DLD1 (cell line): ENCODE measurements around the gene POLD3.

Experiments used
- in situ Hi-C: cut with HindIII; loops from 2 replicates; pipeline ENCODE4 v1.10.0; 2017; ENCODE audit warnings: low sequenced_read_pairs

POLD3 gene

DNA sequence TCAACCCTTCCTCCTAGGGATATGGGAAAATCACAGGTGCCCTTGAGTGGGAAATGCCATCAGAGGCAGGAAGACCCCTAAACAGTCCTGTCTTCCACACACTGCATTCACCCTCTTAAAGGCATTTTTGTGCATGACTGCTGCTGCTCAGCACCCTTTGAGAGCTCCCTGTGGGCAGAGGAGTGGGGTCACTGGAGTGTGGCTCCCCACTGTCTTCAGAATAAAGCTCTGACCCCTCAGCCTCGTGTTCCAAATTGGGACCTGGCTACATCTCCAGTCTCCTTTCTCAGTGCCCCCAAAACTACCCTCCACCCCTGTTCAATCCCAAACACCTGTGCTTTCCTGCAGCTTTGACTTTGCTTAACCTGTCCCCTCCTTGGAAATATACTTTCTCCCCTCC lies 92.3 kb downstream of the POLD3 start:
- in situ Hi-C loops, result no loop called here

DNA sequence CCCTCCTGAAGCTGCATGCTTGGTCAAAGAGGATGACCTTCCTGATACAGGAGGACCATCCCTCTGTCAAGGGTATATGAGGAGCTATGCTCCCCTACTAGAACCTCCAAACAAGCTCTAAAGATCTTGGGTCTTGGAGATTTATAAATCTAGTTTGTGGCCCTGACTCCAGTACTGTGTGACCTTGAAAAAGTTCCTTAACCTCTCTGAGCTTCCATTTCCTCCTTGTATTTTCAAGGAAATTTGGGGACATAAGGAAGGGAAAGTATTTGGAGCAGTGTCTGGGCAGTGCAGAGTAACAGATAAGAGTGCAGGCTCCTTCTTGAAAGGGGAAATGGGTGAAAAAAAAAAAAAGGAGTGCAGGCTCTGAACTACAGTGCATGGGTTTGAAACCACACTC lies 93.0 kb downstream of the POLD3 start:
- in situ Hi-C loops, result no loop called here

DNA sequence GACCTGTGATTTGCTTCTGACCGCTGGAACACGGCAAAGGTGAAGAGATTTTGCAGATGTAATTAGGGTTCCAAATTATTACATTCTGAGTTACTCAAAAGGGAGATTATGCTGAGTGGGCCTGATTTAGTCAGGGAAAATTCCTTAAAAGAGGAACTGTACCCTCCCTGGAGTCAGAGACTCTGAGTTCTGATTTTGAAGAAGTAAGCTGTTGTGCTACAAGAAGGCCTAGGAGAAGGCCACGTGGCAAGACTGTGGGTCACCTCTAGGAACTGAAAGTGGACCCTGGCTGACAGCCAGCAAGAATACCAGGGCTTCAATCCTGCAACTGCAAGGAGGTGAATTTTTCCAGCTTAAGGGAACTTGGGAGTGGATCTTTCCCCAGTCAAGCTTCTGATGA lies 93.5 kb downstream of the POLD3 start:
- in situ Hi-C loops, result no loop called here

DNA sequence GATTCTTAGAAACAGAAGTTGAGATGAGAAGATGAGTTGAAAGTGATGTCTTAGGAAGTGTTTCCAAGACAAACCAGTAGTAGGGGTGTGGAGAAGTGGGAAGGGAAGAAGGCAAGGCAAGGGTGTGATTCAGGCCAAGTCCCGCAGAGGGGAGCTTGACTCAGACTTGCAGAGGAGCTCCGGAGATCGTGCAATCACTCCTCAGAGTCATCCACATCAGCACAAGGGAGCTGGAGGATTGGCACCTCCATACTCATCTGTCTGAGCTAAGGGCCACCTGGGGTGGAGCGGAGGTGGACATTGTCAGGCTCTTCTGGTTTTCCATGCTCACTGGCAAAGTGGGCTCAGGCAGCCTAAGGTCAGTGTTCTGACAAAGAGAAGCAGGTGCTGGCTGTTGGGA lies 94.4 kb downstream of the POLD3 start:
- in situ Hi-C loops, result no loop called here

DNA sequence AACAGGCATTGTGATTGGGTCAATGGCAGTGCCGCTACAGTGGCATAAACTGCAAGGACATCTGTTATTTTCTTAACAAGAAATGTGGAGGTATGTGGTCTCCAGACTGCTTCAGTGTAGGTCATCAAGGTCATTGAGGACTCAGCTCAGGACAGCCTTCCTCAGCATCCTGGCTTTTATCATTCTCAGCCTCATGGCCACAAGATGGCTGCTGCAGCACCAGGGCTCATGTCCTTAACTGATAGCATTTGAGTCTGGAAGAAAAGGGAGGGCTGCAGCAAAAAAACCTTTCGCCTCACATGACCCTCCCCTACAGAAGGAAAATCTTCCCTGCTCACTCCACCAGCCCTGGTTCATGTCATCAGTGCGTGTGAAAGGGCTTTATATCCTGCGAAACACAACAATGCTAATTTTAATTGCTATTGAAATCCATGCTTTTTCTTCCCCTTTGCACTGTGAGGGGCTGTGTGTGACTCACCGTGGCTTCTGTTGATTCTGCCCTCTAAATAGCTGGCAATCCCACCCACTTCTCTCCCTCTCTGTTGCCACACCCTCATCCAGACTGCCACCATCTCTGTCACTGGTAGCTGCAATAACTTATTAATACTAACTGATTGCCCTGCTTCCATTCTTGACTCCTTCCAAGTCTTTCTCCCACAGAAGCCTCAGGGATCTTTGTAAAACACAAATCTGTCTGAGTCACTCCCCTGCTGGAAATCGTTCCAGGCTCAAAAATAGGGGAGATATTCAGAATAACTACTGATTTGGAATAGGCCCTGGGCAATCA lies 95.0 kb downstream of the POLD3 start:
- in situ Hi-C loops, result no loop called here

DNA sequence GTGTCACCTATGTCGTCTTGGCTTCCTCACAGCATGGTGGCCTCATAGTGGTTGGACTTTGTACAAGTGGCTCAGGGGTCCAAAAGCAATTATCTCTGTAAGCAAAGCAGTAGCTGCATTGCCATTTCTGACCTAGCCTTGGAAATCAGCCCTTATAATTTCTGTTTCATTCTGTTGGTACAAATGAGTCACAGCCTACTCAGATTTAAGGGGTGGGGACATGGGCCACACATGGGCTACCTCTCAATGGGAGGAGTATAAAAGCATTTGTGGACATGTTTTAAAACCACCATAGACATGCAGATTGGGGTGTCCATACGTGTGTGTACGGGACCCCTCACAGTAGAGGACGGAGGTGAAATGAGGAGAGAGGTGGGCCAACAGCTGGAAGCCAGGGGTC lies 97.3 kb downstream of the POLD3 start:
- in situ Hi-C loops, result no loop called here

DNA sequence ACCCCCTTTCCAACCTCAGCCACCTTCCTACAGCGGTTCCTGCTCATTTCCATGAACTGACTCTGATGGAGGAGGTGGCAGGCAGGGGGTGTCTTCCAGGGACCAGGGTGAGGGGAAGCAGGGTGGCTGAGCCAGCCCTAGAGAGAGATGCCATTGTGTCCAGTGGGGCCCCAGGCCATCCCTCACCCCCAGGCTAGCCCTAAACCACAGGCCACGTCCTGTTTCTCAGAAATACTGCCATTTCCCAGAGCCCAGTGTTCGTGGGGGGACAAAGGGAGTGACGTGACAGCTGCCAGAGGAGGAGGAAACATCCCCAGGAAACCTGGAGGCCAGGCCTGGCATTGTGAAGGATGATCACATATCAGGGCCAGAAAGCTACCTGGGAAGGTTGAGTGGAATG lies 99.4 kb downstream of the POLD3 start:
- in situ Hi-C loops, result no loop called here
